Measurements from ENCODE around the gene ADRM1. TPM values are rescaled to one million over a fixed set of nuclear protein-coding genes. Genes with fewer than 3 reads are reported as not detected.

Gene ADRM1
- total RNA-seq, 4 donors from 2014 or later, result 89.9 to 140 (median 117) TPM

DNA sequence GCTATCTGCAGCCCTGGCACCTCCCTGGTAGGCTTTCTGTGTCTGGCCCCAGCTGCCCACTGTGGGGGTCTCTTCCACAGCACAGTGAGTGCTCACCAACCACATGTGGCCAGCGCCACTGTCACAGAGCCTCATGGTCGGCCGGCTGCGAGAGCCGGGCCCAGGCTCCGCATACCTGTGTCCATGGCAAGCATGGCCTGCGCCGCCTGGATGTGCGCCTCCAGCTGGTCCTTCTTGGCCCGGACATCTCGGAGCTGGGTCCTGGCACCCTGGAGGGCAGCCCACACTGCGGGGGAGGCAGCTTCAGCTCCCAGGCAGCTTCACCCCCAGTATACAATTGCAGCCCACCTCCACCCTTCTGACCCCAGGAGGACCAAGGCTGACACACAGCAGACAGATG is 13.0 kb downstream of the ADRM1 start:
- intact Hi-C loops (cut with DNase I), result no loop called here
- WGBS, 2 donors, result 87 to 92% methylated on average over 3 to 11 of the region's 12 CpGs

DNA sequence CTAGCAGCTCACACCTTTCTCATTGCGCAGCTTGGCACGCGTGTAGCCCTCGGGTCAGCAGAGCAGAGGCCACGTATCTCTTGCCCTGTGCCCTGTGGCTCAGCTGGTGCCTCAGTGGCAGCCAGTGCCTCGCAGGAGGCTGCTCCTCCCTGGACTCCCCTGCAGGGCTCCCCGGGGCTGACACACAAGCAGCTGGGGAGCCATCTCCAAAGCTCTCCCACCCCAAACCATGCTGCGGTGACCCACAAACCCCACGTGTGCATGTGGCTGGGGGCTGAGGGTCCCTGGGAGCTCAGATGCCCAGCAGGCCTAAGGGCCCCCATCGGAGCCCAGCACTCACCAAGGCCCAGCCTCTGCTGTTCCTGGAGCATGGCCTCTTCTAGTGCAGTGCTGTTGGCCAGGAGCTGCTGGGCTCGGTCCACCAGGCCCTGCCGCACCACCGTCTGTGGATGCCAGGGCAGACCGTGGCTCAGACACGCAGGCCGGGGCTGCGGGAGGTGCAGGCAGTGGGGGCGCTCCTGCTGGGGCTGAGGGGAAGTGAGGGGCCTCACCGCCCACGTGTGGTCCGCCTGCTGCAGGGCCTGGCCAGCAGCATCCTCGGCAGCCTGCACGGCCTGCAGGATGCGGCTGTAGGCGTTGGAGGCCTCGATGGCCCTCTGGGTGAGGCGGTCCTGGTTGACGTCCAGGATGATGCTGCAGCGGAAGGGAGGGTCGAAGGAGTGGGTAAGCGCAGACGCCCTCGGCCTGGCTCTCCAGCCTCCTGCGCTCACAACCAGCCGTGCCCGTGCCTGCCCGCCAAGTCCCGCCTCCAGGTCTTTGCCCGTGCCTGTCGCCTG is 13.8 kb downstream of the ADRM1 start:
- H3K9me3 ChIP-seq, result no peaks in the 10 kb centered on the region
- H3K36me3 ChIP-seq, result peaks cover 72 to 79% of the 10 kb centered on the region in 2 donors
- no peak for DNase-seq
- H3K4me3 ChIP-seq (replicated peaks in 1 of 3), result no peak overlapping the region
- TF ChIP-seq CTCF (IDR thresholded peaks at IDR 0.05), result no peak
- no peak for TF ChIP-seq POLR2A (IDR thresholded peaks at IDR 0.05)
- intact Hi-C loops (cut with DNase I), result no loop called here
- 92% methylated on average over 17 of the region's 40 CpGs; no CpG with 5 or more reads in 1 of the 2 donors for WGBS, 2 donors
- H3K27me3 ChIP-seq, result no peaks in the 10 kb centered on the region
- no peaks in the 10 kb centered on the region for H3K4me1 ChIP-seq
- H3K27ac ChIP-seq, result no peak overlapping the region

More for the DNA sequence above, 13.0 kb downstream of the ADRM1 start:
- Histone ChIP-seq H3K36me3 (peaks cover 79 to 86% of the 10 kb centered on the region in 2 donors), H3K9me3 (no peaks in the 10 kb centered on the region), H3K27ac (no peak overlapping the region), H3K4me3 (replicated peaks in 1 of 3) (no peak overlapping the region), H3K4me1 (no peaks in the 10 kb centered on the region), H3K27me3 (no peaks in the 10 kb centered on the region)
- DNase-seq, result no peak
- TF ChIP-seq CTCF (IDR thresholded peaks at IDR 0.05), result no peak
- no peak for TF ChIP-seq POLR2A (IDR thresholded peaks at IDR 0.05)

GRCh38 chr20:62317167-62317655 is 14.4 kb downstream of the ADRM1 start:
- WGBS, 2 donors, result 42 to 75% methylated on average over 2 to 4 of the region's 18 CpGs
- TF ChIP-seq POLR2A (IDR thresholded peaks at IDR 0.05) (no peak), CTCF (IDR thresholded peaks at IDR 0.05) (no peak)
- H3K27ac ChIP-seq, result no peak overlapping the region
- H3K36me3 ChIP-seq, result peaks cover 65 to 76% of the 10 kb centered on the region in 2 donors
- no peaks in the 10 kb centered on the region for H3K9me3 ChIP-seq
- H3K4me3 ChIP-seq (replicated peaks in 1 of 3), result no peak overlapping the region
- no peaks in the 10 kb centered on the region for H3K27me3 ChIP-seq
- no peaks in the 10 kb centered on the region for H3K4me1 ChIP-seq
- intact Hi-C loops (cut with DNase I), result no loop called here
- no peak for DNase-seq

GRCh38 chr20:62318400-62319345 is 15.9 kb downstream of the ADRM1 start:
- no peak for TF ChIP-seq POLR2A (IDR thresholded peaks at IDR 0.05)
- no peak for TF ChIP-seq CTCF (IDR thresholded peaks at IDR 0.05)
- 94 to 95% methylated on average over 17 to 23 of the region's 36 CpGs for WGBS, 2 donors
- intact Hi-C loops (cut with DNase I), result no loop called here
- Histone ChIP-seq H3K4me3 (replicated peaks in 1 of 3) (no peak overlapping the region), H3K4me1 (no peaks in the 10 kb centered on the region), H3K9me3 (no peaks in the 10 kb centered on the region), H3K36me3 (peaks cover 56 to 68% of the 10 kb centered on the region in 2 donors), H3K27ac (no peak overlapping the region), H3K27me3 (no peaks in the 10 kb centered on the region)
- no peak for DNase-seq
